ENCODE results near the gene ARPC4.

The ARPC4 gene

DNA sequence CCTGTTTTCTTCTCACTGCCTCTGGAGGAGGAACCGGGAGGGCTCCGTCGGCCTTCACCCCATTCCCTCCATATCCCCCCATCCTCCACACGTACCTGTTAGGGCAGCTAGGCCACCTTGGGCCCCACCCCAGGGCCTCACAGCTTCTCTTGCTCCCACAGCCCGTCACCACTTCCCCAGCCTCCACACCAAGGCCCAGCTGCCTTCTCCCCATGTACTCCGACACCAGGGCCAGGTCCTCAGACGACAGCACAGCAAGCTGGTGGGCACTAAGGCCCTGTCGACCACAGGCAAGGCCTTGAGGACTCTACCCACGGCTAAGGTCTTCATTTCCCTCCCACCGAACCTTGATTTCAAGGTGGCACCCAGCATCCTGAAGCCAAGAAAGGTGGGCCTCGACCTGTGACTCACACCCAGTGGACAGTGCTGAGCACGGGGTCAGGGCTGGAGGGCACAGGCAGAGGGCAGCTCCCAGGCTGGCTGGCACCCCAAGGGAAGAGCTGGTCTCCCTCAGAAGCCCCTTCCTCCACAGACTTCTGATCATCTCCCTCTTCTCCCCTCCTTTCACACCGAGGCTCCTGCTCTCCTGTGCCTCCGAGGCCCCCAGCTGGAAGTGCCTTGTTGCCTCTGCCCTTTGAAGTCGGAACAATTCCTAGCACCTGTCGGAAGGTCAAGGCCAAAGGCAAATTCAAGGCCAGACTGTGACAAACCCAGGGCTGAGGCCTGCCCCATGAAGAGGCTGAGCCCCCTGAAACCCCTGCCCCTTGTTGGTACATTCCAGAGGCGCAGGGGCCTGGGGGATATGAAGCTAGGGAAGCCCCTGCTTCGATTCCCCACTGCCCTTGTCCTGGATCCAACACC is 41.9 kb downstream of the ARPC4 start:
- TF ChIP-seq, protein P1, sequence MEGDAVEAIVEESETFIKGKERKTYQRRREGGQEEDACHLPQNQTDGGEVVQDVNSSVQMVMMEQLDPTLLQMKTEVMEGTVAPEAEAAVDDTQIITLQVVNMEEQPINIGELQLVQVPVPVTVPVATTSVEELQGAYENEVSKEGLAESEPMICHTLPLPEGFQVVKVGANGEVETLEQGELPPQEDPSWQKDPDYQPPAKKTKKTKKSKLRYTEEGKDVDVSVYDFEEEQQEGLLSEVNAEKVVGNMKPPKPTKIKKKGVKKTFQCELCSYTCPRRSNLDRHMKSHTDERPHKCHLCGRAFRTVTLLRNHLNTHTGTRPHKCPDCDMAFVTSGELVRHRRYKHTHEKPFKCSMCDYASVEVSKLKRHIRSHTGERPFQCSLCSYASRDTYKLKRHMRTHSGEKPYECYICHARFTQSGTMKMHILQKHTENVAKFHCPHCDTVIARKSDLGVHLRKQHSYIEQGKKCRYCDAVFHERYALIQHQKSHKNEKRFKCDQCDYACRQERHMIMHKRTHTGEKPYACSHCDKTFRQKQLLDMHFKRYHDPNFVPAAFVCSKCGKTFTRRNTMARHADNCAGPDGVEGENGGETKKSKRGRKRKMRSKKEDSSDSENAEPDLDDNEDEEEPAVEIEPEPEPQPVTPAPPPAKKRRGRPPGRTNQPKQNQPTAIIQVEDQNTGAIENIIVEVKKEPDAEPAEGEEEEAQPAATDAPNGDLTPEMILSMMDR (IDR thresholded peaks at IDR 0.05; ENCODE audit: extremely low read depth, insufficient read depth, missing control alignments): no peak
- in situ Hi-C loops (cut with MboI; ENCODE audit: low pct_unique_long_range_greater_than_20kb, low sequenced_read_pairs, unreplicated experiment): no loop called here
- no peak for DNase-seq (ENCODE audit: low spot score)

DNA sequence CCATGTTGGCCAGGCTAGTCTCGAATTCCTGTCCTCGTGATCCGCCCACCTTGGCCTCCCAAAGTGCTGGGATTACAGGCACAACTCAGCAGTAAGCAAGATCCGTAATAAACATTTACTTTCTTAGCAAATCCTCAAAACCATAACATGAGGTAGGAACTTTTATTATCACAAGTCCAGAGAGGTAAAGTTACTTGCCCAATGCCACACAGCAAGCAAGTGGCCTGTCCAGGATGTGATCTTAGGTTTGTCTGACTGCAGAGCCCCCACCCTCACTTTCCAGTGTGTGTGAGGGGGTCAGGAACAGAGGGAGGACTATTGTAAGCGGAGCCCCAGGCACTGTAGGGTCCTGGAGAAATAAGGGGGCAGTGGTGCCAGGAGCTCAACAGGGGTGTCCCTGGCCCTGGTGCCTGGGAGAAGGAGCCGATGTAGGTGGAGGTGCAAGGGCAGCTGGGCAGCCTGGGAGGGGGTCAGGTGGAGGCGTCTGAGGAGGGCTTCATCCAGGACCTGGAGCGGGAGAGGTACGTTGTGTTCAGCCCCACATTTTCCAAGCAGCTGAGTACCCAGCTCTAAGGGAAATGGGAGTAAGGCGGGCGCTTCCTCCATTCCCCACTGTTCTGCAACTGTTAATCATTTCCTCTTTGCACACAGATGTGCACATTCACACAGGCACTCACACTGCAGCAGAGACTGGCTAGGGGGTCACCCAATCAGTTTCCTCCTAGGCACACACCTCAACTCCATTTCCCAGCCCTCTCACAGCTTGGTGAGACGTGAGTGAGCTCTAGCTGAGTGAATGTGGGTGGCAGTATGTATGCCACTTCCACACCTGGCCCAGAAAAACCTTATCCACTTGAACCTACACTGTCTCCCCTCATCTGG is 45.1 kb downstream of the ARPC4 start:
- in situ Hi-C loops (cut with MboI; ENCODE audit: low pct_unique_long_range_greater_than_20kb, low sequenced_read_pairs, unreplicated experiment): no loop called here
- no peak for DNase-seq (ENCODE audit: low spot score)
- TF ChIP-seq, protein P1 (IDR thresholded peaks at IDR 0.05; ENCODE audit: extremely low read depth, insufficient read depth, missing control alignments): no peak

DNA sequence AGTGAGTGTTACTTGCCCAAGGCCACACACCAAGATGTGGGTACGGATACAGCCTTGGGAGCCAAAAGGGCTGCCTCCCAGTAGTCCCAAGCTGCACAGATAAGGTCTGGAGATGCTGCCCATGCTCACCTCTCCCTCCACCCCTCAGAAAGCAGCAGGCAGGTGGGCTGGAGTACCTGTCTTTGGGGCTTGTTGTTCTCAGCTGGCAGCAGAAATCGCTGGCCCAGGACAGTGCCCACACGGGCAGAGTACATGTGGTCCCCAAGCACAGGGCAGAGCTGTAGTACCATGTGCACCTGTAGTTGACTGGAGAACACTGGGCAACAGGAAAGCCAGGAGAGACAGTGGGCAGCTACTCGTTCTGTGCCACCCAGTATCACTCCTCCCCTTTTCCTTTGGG is 46.0 kb downstream of the ARPC4 start:
- in situ Hi-C loops (cut with MboI; ENCODE audit: low pct_unique_long_range_greater_than_20kb, low sequenced_read_pairs, unreplicated experiment): no loop called here
- DNase-seq (ENCODE audit: low spot score): no peak
- TF ChIP-seq, protein P1 (IDR thresholded peaks at IDR 0.05; ENCODE audit: extremely low read depth, insufficient read depth, missing control alignments): no peak

DNA sequence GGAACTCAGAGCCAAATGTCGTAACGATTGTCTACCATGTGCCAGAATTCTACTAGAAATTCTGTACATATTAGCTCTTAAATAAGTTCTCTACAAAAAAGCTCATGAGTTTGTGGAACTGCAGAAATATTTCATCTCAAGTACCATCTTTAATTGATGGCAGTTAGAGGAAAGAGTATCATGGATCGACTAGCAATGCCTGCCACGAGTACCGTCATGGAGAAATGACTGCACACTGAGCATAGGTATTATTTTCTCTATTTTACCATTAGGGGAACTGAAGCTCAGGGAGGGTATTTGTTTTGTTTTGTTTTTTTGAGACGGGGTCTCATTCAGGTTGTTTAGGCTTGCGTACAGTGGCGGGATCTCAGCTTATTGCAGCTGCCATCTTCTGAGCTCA is 48.1 kb downstream of the ARPC4 start:
- in situ Hi-C loops (cut with MboI; ENCODE audit: low pct_unique_long_range_greater_than_20kb, low sequenced_read_pairs, unreplicated experiment): no loop called here
- TF ChIP-seq, protein P1 (IDR thresholded peaks at IDR 0.05; ENCODE audit: extremely low read depth, insufficient read depth, missing control alignments): no peak
- no peak for DNase-seq (ENCODE audit: low spot score)

DNA sequence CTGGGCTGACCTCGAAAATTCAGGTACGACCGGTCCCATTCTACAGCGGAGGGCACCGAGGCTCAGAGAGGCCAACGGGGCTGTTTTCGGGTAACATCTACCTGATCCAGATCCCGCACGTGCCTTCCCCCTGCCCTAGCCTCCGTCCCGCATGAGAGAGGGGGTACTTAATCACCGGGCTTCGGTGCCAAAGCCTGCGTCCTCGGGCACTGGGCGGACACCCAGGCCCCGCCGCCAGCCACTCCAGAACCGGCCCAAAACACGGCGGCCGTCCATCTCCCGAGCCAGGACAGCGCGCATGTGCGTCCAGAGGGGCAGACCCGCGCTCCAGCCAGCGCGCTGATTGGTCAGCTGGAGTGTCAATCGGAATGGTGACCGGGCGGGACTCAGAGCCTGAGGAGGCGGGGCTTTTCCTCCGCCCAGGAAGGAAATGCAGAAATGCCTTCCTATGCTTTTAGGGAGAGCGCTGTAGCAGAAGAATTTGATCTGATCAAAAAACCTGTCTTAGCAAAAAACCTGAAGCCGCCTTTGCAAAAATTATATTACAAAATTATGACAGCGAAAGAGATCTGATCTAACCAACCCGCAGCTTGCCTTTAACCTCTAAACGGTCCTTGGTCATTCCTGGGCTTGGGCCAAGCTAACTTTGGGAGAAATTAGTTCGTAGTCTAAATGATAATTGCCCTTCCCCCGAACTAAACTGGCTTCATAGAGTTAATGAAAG is 51.0 kb downstream of the ARPC4 start, which contains the start of gene RPUSD3:
RPUSD3 (minus strand) TSS at position 294 of the 724 bp plus-strand sequence; CDS start at position 276, 18 bp downstream.
- in situ Hi-C loops (cut with MboI; ENCODE audit: low pct_unique_long_range_greater_than_20kb, low sequenced_read_pairs, unreplicated experiment): no loop called here
- DNase-seq (ENCODE audit: low spot score): peak; percentile 99
- TF ChIP-seq, protein P1 (IDR thresholded peaks at IDR 0.05; ENCODE audit: extremely low read depth, insufficient read depth, missing control alignments): no peak

DNA sequence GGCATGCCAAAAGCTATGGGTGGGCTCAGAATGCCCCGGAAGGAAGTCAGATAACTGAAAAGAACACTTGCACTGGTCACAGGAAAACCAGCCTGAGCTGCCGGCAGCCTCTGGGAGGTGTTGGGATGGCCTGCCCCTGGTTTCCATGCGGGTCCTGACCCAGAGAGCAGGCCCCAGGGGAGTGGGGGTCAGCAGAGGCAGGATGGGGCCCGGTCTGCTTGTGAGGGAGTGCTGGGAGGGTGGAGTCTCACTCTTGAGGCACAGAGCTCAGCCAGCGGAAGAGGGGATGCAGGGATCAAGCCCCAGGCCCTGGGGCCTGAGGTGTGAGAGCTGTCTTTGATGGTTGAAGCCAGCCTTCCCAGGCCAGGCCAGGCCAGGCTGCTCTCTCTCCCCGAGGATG is 53.3 kb downstream of the ARPC4 start:
- TF ChIP-seq, protein P1 (IDR thresholded peaks at IDR 0.05; ENCODE audit: extremely low read depth, insufficient read depth, missing control alignments): no peak
- DNase-seq (ENCODE audit: low spot score): no peak

More for the DNA sequence above, 53.3 kb downstream of the ARPC4 start:
- in situ Hi-C loops (cut with MboI; ENCODE audit: low pct_unique_long_range_greater_than_20kb, low sequenced_read_pairs, unreplicated experiment): no loop called here
